ENCODE measurements around the gene ARHGAP18.

ARHGAP18 gene

GRCh38 chr6:129686941-129687627, 22.9 kb downstream of the ARHGAP18 start:
- DNase-seq: no peak

- DNase-seq: no peak
These were observed 24.3 kb downstream of the ARHGAP18 start for GRCh38 chr6:129685662-129686031.

- DNase-seq: no peak
These were observed 24.9 kb downstream of the ARHGAP18 start for GRCh38 chr6:129684903-129685661.

- DNase-seq: no peak
These were observed 25.6 kb downstream of the ARHGAP18 start for GRCh38 chr6:129684323-129684884.

GRCh38 chr6:129683601-129684322, 26.2 kb downstream of the ARHGAP18 start:
- DNase-seq: no peak

GRCh38 chr6:129681913-129682205, 28.1 kb downstream of the ARHGAP18 start:
- no peak for DNase-seq

- DNase-seq: no peak
These were observed 29.3 kb downstream of the ARHGAP18 start for GRCh38 chr6:129680633-129681032.

- DNase-seq: no peak
These were observed 30.2 kb downstream of the ARHGAP18 start for GRCh38 chr6:129679758-129680157.

- DNase-seq: no peak
These were observed 30.7 kb downstream of the ARHGAP18 start for GRCh38 chr6:129679275-129679674.

GRCh38 chr6:129678463-129678862, 31.5 kb downstream of the ARHGAP18 start:
- DNase-seq: no peak

- no peak for DNase-seq
These were observed 32.2 kb downstream of the ARHGAP18 start for GRCh38 chr6:129677620-129678325.

- no peak for DNase-seq
These were observed 34.1 kb downstream of the ARHGAP18 start for GRCh38 chr6:129675669-129676472.

GRCh38 chr6:129673748-129674147, 36.2 kb downstream of the ARHGAP18 start:
- DNase-seq: no peak

- no peak for DNase-seq
These were observed 36.9 kb downstream of the ARHGAP18 start for GRCh38 chr6:129672881-129673631.

GRCh38 chr6:129672341-129672682, 37.7 kb downstream of the ARHGAP18 start:
- DNase-seq: no peak

GRCh38 chr6:129671442-129672340, 38.3 kb downstream of the ARHGAP18 start:
- no peak for DNase-seq

- no peak for DNase-seq
These were observed 39.3 kb downstream of the ARHGAP18 start for GRCh38 chr6:129670634-129671033.

GRCh38 chr6:129667621-129668020, 42.4 kb downstream of the ARHGAP18 start:
- no peak for DNase-seq

GRCh38 chr6:129667034-129667433, 42.9 kb downstream of the ARHGAP18 start:
- no peak for DNase-seq

- DNase-seq: no peak
These were observed 44.4 kb downstream of the ARHGAP18 start for GRCh38 chr6:129665555-129665954.

Measured in activated gamma-delta T cell (primary cell).